GM18951 (cell line): Measurements from ENCODE around the gene ORAI3.
A peak's percentile ranks its signal among the peaks of the same experiment; 100 is the strongest.

ENCODE experiments used
- POLR2A ChIP-seq: IDR thresholded peaks from 4 replicates; pipeline ENCODE4 v1.6.1; 2011; ENCODE audit warnings: mild to moderate bottlenecking; ENCODE audit not compliant: insufficient read length, insufficient read depth; ENCODE audit errors: extremely low read depth
- in situ Hi-C: fragments of 300-500 bp; cut with MboI; formaldehyde crosslinking; loops from one replicate; pipeline ENCODE4 v1.12.0; 2022; ENCODE audit warnings: low sequenced_read_pairs, mixed read lengths, inconsistent platforms; ENCODE audit not compliant: unreplicated experiment

ORAI3 gene

DNA sequence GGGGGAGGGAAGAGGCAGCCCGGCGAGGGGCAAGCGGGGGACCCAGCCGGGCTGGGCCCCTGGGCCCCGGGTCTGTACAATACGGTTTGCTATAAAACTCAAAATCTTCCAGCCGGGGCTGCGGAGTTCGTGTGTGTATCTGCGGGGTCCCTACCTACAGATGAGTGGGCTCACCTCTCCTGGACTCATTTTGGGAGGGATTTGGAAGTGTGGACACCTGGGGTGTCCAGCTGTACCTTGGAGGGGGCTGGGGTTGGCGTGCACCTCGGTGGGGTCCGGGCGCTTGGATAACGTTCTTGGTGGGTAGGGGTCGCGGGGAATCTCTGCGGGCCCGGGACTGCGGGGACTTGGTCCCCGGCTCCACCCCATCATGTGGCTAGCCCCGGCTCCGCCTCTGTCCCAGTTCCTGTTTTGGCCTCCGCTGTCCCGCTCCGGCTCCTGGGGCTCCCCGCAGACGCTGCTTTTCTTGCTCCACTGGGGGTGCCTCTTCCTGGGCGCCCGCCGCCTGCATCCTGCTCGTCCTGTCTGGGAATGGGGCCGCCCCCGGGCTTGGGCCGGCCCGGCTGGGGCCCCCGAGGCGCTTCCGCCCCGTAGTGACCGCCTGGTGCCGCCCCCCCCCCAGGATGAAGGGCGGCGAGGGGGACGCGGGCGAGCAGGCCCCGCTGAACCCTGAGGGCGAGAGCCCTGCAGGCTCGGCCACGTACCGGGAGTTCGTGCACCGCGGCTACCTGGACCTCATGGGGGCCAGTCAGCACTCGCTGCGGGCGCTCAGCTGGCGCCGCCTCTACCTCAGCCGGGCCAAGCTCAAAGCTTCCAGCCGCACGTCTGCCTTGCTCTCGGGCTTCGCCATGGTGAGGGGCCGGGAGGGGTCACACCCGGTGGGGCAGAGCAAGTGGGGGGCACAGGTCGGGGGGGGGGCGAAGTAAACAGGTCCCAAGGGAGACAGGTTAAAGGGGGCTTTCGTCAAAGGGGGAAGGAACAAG is at the start of gene ORAI3:
Gene ORAI3, plus strand, starts transcription at position 402 of the 983 bp plus-strand sequence. Its CDS starts 222 bp downstream, at position 624.
- peak; percentile 83 for TF ChIP-seq POLR2A
- in situ Hi-C loops, result no loop called here

DNA sequence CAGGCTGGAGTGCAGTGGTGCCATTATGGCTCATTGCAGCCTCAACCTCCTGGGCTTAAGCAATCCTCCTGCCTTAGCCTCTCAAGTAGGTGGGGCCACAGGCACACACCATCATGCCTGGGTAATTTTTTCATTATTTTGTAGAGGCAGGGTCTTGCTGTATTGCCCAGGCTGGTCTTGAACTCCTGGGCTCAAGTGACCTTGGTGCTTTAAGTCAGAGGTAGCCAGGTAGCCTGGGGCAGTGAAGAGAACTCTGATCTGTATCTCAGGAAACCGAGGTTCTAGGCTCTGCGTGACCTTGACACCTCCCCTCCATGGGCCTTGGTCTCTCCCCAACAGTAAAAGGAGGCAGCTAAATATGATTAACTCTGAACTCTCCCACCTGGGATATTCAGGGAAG is 49.1 kb upstream of the ORAI3 start:
- no peak for TF ChIP-seq POLR2A
- in situ Hi-C loops, result no loop called here

DNA sequence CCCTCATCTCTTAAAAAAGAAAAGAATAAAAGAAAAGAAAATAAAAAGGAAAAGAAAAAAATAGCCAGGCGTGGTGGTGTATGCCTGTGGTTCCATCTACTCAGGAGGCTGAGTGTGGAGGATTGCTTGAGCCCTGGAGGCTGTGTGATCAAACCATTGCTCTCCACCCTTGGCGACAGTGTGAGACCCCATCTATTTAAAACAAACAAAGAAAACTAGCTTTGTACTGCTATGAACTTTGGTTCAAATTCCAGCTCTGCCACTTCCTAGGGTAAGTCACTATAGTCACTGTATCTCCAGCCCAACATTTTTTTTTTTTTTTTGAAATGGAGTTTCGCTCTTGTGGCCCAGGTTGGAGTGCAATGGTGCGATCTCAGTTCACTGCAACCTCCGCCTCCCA is 48.3 kb upstream of the ORAI3 start:
- TF ChIP-seq POLR2A, result no peak
- in situ Hi-C loops, result no loop called here

DNA sequence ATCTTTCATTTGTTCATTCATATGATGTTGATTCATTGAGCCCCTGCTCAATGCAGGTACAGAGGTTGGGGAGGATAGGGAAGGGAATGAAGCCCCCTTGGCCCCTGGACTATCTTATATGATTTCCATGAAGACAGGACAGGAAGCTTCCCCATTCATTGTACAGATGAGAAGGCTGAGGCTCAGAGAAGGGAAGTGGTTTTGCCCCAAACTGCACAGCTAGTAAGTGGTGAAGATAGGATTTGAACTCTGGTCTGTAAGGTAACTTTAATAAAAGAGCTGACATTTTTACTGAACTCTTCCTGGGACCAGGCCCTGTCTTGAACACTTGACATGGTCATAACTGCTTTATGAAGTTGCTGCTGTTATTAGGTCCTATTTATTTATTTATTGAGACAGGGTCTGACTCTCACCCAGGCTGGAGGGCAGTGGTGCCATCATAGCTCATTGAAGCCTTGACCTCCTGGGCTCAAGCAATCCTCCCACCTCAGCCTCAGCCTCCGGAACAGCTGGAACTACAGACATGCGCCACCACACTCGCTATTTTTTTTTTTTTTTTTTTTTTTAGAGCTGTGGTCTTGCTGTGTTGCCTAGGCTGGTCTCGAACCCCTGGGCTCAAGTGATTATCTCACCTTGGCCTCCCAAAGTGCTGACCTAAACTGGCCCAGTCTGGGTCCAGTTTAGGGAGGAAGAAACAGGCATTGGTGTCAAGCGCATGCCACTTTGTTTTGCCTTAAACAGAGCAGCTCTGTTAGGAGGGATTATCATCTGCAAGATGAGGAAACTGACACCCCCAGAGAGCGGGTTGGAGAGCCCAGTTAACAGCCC is 47.5 kb upstream of the ORAI3 start:
- in situ Hi-C loops, result no loop called here
- TF ChIP-seq POLR2A, result no peak

DNA sequence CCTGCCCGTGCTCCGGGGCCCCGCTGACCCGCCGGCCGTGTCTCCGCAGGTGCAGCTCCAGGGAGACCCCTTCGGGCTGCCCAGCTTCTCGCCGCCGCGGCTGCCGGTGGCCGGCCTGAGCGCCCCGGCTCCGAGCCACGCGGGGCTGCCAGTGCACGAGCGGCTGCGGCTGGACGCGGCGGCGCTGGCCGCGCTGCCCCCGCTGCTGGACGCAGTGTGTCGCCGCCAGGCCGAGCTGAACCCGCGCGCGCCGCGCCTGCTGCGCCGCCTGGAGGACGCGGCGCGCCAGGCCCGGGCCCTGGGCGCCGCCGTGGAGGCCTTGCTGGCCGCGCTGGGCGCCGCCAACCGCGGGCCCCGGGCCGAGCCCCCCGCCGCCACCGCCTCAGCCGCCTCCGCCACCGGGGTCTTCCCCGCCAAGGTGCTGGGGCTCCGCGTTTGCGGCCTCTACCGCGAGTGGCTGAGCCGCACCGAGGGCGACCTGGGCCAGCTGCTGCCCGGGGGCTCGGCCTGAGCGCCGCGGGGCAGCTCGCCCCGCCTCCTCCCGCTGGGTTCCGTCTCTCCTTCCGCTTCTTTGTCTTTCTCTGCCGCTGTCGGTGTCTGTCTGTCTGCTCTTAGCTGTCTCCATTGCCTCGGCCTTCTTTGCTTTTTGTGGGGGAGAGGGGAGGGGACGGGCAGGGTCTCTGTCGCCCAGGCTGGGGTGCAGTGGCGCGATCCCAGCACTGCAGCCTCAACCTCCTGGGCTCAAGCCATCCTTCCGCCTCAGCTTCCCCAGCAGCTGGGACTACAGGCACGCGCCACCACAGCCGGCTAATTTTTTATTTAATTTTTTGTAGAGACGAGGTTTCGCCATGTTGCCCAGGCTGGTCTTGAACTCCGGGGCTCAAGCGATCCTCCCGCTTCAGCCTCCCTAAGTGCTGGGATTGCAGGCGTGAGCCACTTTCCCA is 46.6 kb upstream of the ORAI3 start:
- TF ChIP-seq POLR2A, result peak; percentile 72
- in situ Hi-C loops, result no loop called here

DNA sequence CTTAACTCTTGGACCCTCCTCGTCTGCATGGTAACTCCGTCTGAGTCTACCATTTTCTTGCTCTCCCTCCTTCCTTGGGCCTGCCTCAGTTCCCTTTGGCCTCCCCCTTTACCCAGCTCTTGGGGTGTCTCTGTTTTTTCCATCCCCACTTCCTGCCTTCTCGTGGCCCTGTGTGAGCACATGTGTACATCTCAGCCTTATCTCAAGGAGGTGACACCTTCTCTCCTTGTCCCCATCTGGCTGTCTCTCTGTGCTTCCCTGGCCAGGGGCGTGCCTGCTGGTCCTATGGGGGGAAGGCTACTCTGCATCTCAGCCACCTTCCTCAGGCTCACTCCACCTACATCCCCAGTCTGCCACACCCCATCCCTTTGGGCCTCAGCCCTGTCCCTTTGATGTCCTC is 45.9 kb upstream of the ORAI3 start:
- no peak for TF ChIP-seq POLR2A
- in situ Hi-C loops, result no loop called here

DNA sequence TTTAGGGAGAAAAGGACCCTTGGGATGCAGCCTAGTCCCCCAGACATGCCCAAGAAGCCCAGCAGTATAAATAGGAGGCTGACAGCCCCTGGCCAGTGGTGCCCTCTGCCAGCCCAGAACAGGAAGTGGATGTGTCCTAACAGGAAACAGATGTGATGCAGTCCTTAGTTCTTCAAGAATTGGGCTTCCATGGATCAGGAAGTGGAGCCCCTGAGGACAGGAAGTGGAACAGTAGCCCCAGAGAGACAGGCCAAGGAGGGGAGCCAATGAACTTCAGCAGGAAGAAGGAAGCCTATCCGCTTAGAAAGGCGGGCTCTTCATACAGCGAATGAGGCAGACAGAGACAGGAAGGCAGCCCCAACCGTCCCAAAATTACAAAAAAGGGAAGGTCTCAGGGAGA is 45.3 kb upstream of the ORAI3 start:
- in situ Hi-C loops, result no loop called here

DNA sequence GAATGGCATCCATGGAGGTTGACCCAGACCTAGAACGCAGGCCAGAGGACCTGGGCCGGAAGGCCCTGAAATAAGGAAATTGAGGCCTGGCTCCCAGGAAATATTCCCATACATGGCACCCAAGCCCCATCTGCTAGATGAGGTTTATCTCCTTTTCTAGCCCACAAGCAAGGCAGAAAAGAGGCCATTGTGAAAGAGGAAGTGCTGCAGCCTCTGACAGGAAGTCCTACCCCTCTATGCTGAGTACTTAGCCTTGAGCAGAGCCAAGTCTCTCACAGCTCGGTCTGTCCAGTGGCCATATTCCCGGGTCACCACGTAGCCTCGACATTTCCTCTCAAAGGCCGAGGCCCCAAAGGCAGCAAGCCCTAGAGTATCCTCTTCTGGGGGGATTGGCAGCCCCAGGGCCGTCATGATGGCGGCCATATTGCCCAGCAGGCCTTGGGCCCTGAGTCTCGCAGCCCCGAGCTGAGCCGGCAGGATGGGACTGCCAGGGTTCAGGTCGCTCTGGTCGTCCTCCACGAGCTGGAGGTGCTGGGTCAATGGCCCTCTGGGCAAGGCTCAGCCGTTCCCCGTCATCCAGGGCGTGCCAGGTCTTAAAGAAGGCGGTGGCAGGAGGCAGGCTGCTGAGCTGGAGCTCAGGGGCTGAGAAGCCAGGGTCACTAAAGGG is 44.6 kb upstream of the ORAI3 start:
- no peak for TF ChIP-seq POLR2A
- in situ Hi-C loops, result no loop called here

More for the DNA sequence above, 45.3 kb upstream of the ORAI3 start:
- TF ChIP-seq POLR2A, result no peak

DNA sequence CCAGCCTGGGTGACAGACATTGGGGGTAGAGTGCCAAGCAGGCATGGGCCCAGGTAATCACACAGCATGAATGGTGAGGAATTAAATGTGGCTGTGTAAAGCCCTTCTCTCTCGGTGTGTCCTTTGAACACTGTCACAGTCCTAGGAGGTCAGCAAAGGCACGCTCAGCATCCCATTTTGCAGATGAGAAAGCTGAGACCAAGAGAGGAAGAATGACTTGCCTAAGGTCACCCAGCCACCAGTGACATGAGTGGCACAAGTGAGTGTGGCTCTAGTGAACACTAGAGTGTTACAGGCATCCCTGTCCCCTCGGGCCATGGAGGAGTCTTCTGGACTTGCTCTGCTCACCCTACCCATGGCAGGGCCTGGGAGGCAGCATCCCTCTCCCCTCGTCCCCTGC is 41.8 kb upstream of the ORAI3 start:
- no peak for TF ChIP-seq POLR2A
- in situ Hi-C loops, result no loop called here

DNA sequence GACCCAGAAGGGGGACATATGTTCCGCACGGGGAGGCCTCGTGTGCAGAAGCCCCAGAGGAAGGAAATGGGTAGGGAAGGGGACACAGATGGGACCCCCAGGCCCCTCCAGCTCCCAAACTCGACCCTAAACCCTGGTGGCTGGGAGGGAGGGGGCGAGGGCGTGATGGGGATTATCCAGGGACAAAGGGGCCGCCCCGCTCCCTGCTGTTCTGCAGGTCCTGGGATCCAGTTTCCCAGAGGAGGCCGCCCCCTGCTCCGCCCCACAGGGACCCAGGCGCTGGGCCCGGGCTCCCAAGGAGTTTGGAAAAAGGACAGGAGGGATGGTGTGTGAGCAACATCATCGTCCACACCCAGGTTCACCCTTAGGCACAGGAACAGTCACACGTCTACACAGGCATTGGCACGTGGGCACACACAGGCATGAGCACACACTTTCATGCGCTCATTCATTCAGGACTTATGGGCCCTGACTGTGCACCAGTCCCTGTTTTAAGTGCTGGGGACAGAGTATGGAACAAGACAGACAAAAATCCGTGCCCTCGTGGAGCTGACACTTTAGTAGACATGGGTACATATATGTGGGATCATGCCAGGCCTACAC is 38.3 kb upstream of the ORAI3 start:
- in situ Hi-C loops, result no loop called here
- TF ChIP-seq POLR2A, result no peak

DNA sequence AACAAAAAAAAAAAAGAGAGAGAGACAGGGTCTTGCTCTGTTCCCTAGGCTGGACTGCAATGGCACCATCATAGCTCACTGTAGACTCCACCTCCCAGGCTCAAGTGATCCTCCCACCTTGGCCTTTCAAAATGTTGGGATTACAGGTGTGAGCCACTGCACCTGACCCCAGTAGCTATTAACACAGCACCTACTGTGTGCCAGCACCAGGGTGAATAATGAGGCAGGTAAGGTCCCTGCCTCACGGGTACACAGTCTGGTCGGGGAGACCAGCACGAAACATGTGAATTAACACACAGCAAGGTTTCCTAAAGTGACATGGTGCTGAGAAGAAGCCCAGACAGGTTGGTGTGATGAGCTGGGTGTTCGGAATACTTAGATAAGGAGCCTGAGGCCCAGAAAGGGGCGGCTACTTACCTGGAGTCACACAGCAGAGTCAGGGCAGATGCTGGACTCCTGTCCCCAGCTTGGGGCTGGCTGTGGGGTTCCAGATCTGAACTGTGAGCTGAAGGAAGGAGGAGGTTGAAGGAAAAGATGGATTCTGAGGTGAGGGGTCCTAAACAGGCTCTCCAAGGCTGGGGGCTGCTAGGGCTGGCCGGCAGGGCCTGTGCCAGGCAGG is 36.0 kb upstream of the ORAI3 start:
- in situ Hi-C loops, result no loop called here

More for the DNA sequence above, 36.0 kb upstream of the ORAI3 start:
- no peak for TF ChIP-seq POLR2A
